HEK293T (cell line): ENCODE data around the gene WDR5B.

ENCODE experiments used
- CTCF ChIA-PET: fragments of 350-600 bp; formaldehyde crosslinking; extraction: SDS; loops from one replicate; lab custom pipeline; 2021; ENCODE audit warnings: antibody characterized with exemption, inconsistent platforms; lab: Yijun Ruan, JAX
- POLR2A ChIA-PET: fragments of 350-600 bp; formaldehyde crosslinking; extraction: SDS; loops from one replicate; lab custom pipeline; 2020; ENCODE audit warnings: antibody characterized with exemption, inconsistent platforms; lab: Yijun Ruan, JAX
- DNase-seq: peaks from one replicate; pipeline ENCODE4 v3.0.0; 2012; ENCODE audit warnings: mixed read lengths; ENCODE audit errors: extremely low spot score
- ARNT ChIP-seq: fragments of 450-650 bp; IDR thresholded peaks from 2 replicates; pipeline ENCODE4 v1.6.1; 2017; ENCODE audit warnings: mild to moderate bottlenecking
- BHLHE40 ChIP-seq: fragments of 450-650 bp; IDR thresholded peaks from 2 replicates; pipeline ENCODE4 v1.6.1; 2016; ENCODE audit warnings: mild to moderate bottlenecking, moderate library complexity, borderline replicate concordance
- CTBP1 ChIP-seq: fragments of 450-650 bp; IDR thresholded peaks from 2 replicates; pipeline ENCODE4 v1.6.1; 2016; ENCODE audit warnings: borderline replicate concordance
- ELF4 ChIP-seq: fragments of 450-650 bp; IDR thresholded peaks from 2 replicates; pipeline ENCODE4 v1.6.1; 2017; ENCODE audit warnings: antibody characterized with exemption
- FOXA1 ChIP-seq: fragments of 450-650 bp; IDR thresholded peaks from 2 replicates; pipeline ENCODE4 v1.6.1; 2016; ENCODE audit warnings: mild to moderate bottlenecking
- FOXK2 ChIP-seq: fragments of 450-650 bp; IDR thresholded peaks from 2 replicates; pipeline ENCODE4 v1.6.1; 2016; ENCODE audit warnings: mild to moderate bottlenecking
- FOXM1 ChIP-seq: fragments of 450-650 bp; IDR thresholded peaks from 2 replicates; pipeline ENCODE4 v1.6.1; 2017; ENCODE audit warnings: mild to moderate bottlenecking, borderline replicate concordance
- HDGF ChIP-seq: fragments of 450-650 bp; IDR thresholded peaks from 2 replicates; pipeline ENCODE4 v1.6.1; 2017; ENCODE audit warnings: antibody characterized with exemption, borderline replicate concordance
- L3MBTL2 ChIP-seq: fragments of 450-650 bp; conservative IDR thresholded peaks from 2 replicates; pipeline ENCODE4 v1.6.1; 2016; ENCODE audit warnings: mild to moderate bottlenecking
- LEF1 ChIP-seq: fragments of 450-650 bp; IDR thresholded peaks from 2 replicates; pipeline ENCODE4 v1.6.1; 2017; ENCODE audit warnings: mild to moderate bottlenecking, borderline replicate concordance
- NFRKB ChIP-seq: fragments of 450-650 bp; IDR thresholded peaks from 2 replicates; pipeline ENCODE4 v1.6.1; 2016; ENCODE audit warnings: mild to moderate bottlenecking, moderate library complexity
- PKNOX1 ChIP-seq: fragments of 450-650 bp; IDR thresholded peaks from 2 replicates; pipeline ENCODE4 v1.6.1; 2016
- SP1 ChIP-seq: fragments of 450-650 bp; IDR thresholded peaks from 2 replicates; pipeline ENCODE4 v1.6.1; 2017
- SUZ12 ChIP-seq: fragments of 450-650 bp; IDR thresholded peaks from 2 replicates; pipeline ENCODE4 v1.6.1; 2016; ENCODE audit warnings: mild to moderate bottlenecking
- TARDBP ChIP-seq: fragments of 450-650 bp; IDR thresholded peaks from 2 replicates; pipeline ENCODE4 v1.6.1; 2016
- ZNF384 ChIP-seq: fragments of 450-650 bp; IDR thresholded peaks from 2 replicates; pipeline ENCODE4 v1.6.1; 2016

WDR5B gene

GRCh38 chr3:122395582-122395981 lies 20.3 kb downstream of the WDR5B start:
- TF ChIP-seq PKNOX1: no peak
- TF ChIP-seq FOXK2: no peak
- no peak for TF ChIP-seq FOXM1
- no peak for TF ChIP-seq LEF1
- TF ChIP-seq TARDBP: no peak
- TF ChIP-seq HDGF: no peak
- TF ChIP-seq L3MBTL2: no peak
- no peak for TF ChIP-seq SP1
- no peak for TF ChIP-seq ARNT
- no peak for TF ChIP-seq NFRKB
- no peak for TF ChIP-seq CTBP1
- no peak for TF ChIP-seq FOXA1
- TF ChIP-seq BHLHE40: no peak
- TF ChIP-seq SUZ12: no peak
- TF ChIP-seq ELF4: no peak
- no peak for TF ChIP-seq ZNF384
- DNase-seq: no peak
- ChIA-PET CTCF (no interaction called here), POLR2A (no interaction called here)

GRCh38 chr3:122394173-122394572 lies 21.7 kb downstream of the WDR5B start:
- CTCF ChIA-PET: interaction anchor here (0.9 to 1.5 kb wide), 2 partner anchors 10 to 22 kb away, joined by 3 to 5 read pairs; partner anchors contain the start of genes FAM162A and WDR5B
- DNase-seq: no peak
- POLR2A ChIA-PET: no interaction called here
- TF ChIP-seq L3MBTL2 (no peak), BHLHE40 (no peak), PKNOX1 (no peak), FOXA1 (no peak), ARNT (no peak), TARDBP (no peak), FOXK2 (no peak), SUZ12 (no peak), SP1 (no peak), NFRKB (no peak), ZNF384 (no peak), CTBP1 (no peak), HDGF (no peak)

GRCh38 chr3:122392868-122393844 lies 22.7 kb downstream of the WDR5B start:
- TF ChIP-seq SUZ12 (no peak), LEF1 (0 out of 2 replicates have a peak, but pooled peaks have one; percentile 22)
- CTCF ChIA-PET: interaction anchor here (0.7 to 1.5 kb wide), 10 partner anchors 9 to 769 kb away, joined by 3 to 6 read pairs (median 4); partner anchors contain the start of genes FAM162A, MIX23 and WDR5B
- POLR2A ChIA-PET: interaction anchor here (1.0 to 2.0 kb wide), 2 partner anchors 9 to 22 kb away, joined by 6 to 24 read pairs; partner anchors contain the start of genes FAM162A, MIX23 and WDR5B
- DNase-seq: peak; percentile 36

- ChIA-PET CTCF (interaction anchor here (0.7 kb wide), 1 partner anchor 419 kb away, joined by 3 read pairs; no protein-coding TSS in a partner anchor), POLR2A (interaction anchor here (2.0 kb wide), 1 partner anchor 8 kb away, joined by 24 read pairs; the partner anchor contains the start of genes FAM162A and MIX23)
- no peak for TF ChIP-seq L3MBTL2
- no peak for TF ChIP-seq FOXK2
- no peak for TF ChIP-seq BHLHE40
- no peak for TF ChIP-seq NFRKB
- TF ChIP-seq FOXM1: no peak
- TF ChIP-seq CTBP1: no peak
- TF ChIP-seq TARDBP: no peak
- TF ChIP-seq LEF1: no peak
- TF ChIP-seq PKNOX1: no peak
- TF ChIP-seq ELF4: no peak
- no peak for TF ChIP-seq FOXA1
- TF ChIP-seq HDGF: no peak
- DNase-seq: no peak
Observed at GRCh38 chr3:122391681-122392446, 24.0 kb downstream of the WDR5B start.

GRCh38 chr3:122390665-122391064 lies 25.2 kb downstream of the WDR5B start:
- TF ChIP-seq TARDBP (no peak), NFRKB (no peak), ARNT (no peak), ZNF384 (no peak), LEF1 (no peak), FOXA1 (no peak), ELF4 (no peak), SP1 (no peak), SUZ12 (no peak), BHLHE40 (no peak), CTBP1 (no peak), FOXM1 (no peak), FOXK2 (no peak), L3MBTL2 (no peak), HDGF (no peak), PKNOX1 (no peak)
- POLR2A ChIA-PET: no interaction called here
- no peak for DNase-seq
- CTCF ChIA-PET: no interaction called here
